NCI-H187 (cell line): Measurements from ENCODE around the gene GPR152.
"Not testable (repeated sequence)": the region's sequence is repeated elsewhere in the genome, so short reads cannot be mapped to it uniquely, and the experiment has no call there.

Source experiments
- DNase-seq, 2 experiments: peaks; one replicate each; lab custom pipeline; 2025; lab: John Stamatoyannopoulos, UW

GPR152 gene

GRCh38 chr11:67409261-67409666 is 43.3 kb downstream of the GPR152 start:
- DNase-seq = no peak

GRCh38 chr11:67408437-67409200 is 43.9 kb downstream of the GPR152 start:
- DNase-seq = no peak

GRCh38 chr11:67407688-67408163 is 44.8 kb downstream of the GPR152 start:
- no peak for DNase-seq

GRCh38 chr11:67406969-67407687 is 45.4 kb downstream of the GPR152 start:
- DNase-seq = no peak

- no peak for DNase-seq
Observed at GRCh38 chr11:67406420-67406968, 46.0 kb downstream of the GPR152 start.

GRCh38 chr11:67405688-67406339 is 46.7 kb downstream of the GPR152 start:
- DNase-seq = no peak

GRCh38 chr11:67405196-67405567 is 47.3 kb downstream of the GPR152 start:
- DNase-seq = no peak

- no peak for DNase-seq
Observed at GRCh38 chr11:67404515-67405195, 47.9 kb downstream of the GPR152 start.

GRCh38 chr11:67403085-67403484 is 49.4 kb downstream of the GPR152 start:
- not testable (repeated sequence) for DNase-seq

- DNase-seq = not testable (repeated sequence)
Observed at GRCh38 chr11:67402192-67402839, 50.2 kb downstream of the GPR152 start.

GRCh38 chr11:67401495-67402191 is 50.9 kb downstream of the GPR152 start, which contains the start of gene PPP1CA:
TSS of gene PPP1CA (minus strand) at chr11:67401858. CDS start at chr11:67401782, 76 bp downstream.
- peak; percentile 45 to 71 for DNase-seq
